22Rv1 (cell line): Measurements from ENCODE around the gene MPO.

ENCODE experiments used
- ZFX ChIP-seq: fragments of 450-650 bp; IDR thresholded peaks from 2 replicates; pipeline ENCODE4 v1.6.1; 2017; ENCODE audit warnings: antibody characterized with exemption, borderline replicate concordance
- TF ChIP-seq, protein P1 (sequence below): fragments of 450-650 bp; IDR thresholded peaks from 2 replicates; pipeline ENCODE4 v1.5.1; 2017; ENCODE audit warnings: mild to moderate bottlenecking

DNA sequence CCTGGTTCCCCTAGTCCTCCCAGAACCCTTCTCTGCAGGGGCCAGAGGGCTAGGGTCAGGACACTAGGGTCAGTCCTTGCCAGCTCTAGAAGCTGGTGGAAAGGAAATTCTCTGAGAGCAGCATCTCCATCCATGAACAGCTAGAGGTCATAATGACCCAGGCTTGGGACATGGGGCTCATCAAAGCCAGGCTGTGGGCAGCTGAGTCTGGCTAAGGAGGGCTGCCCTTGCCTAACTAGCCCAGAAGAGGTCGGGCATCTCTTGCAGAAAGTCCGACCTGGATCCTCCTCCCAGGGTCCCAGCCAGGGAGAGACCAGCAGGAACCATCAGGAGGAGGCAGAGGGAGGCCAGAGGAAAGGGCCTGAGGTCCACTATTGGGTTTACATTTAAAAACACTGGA is 4.3 kb downstream of the MPO start:
- TF ChIP-seq, protein P1, sequence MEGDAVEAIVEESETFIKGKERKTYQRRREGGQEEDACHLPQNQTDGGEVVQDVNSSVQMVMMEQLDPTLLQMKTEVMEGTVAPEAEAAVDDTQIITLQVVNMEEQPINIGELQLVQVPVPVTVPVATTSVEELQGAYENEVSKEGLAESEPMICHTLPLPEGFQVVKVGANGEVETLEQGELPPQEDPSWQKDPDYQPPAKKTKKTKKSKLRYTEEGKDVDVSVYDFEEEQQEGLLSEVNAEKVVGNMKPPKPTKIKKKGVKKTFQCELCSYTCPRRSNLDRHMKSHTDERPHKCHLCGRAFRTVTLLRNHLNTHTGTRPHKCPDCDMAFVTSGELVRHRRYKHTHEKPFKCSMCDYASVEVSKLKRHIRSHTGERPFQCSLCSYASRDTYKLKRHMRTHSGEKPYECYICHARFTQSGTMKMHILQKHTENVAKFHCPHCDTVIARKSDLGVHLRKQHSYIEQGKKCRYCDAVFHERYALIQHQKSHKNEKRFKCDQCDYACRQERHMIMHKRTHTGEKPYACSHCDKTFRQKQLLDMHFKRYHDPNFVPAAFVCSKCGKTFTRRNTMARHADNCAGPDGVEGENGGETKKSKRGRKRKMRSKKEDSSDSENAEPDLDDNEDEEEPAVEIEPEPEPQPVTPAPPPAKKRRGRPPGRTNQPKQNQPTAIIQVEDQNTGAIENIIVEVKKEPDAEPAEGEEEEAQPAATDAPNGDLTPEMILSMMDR = no peak
- no peak for TF ChIP-seq ZFX
